Right renal cortex interstitium (tissue), 3 donors: Measurements from ENCODE around the gene LIAS. TPM values are rescaled to one million over a fixed set of nuclear protein-coding genes. Genes with fewer than 3 reads are reported as not detected.
"Not testable (repeated sequence)": the region's sequence is repeated elsewhere in the genome, so short reads cannot be mapped to it uniquely, and the experiment has no call there.

Experiments used
- DNase-seq, 3 donors: peaks; one replicate each; pipeline ENCODE4 v3.0.0-alpha.2; 2013; ENCODE audit warnings: low read depth in 3 of 3, low spot score in 2 of 3
- polyA plus RNA-seq, 3 donors: library from polyadenylated mRNA; unstranded; fragments of 120-200 nt; gene quantifications; one replicate each; pipeline ENCODE4 v1.2.1, GENCODE V29; 2013; ENCODE audit not compliant: insufficient read length in 3 of 3

Gene LIAS
- 10 to 100 TPM; 23.9 to 27.7 (median 26.7) TPM for polyA plus RNA-seq

DNA sequence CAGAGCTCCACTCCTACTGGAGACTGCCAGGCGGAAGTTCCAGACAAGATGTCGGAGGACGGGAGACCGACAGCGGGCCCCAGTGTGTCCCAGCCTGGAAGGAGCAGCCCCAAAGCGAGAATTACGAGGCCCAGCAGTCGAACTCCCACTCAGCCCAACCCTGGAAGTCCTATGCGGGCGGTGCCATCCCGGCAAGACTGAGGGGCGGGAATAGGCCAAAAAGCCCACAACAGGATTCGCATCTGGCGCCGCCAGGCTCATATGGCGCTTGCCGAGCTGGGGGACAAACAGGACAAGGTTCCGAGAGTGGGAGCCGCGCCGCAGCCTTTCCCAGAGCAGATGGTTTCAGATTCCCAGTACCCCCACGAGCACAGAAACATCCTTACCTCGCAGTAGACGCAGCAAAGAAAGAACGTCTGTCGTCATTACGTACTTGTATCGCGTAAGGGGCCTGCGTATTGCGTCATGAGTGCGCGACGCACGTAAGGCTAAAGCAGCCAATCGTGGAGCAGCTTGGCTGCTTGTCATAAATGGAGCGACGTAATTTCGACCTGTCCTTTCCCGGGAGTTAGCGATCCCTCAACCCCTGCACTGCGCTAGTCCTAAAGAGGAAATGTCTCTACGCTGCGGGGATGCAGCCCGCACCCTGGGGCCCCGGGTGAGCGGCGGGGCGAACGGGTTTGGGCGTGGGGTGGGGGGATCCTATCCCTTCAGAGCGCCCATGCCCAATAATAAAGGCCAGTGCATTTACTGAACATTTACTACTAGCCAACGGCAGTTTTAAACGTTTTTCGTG lies at the start of gene LIAS, which contains the start of gene RPL9:
Gene LIAS, plus strand, starts transcription at position 552 of the 796 bp plus-strand sequence. Its CDS starts 62 bp downstream, at position 614.
Gene RPL9, minus strand, starts transcription at position 418 of the 796 bp plus-strand sequence. CDS start 483 bp downstream, outside the sequence.
- DNase-seq = peak; percentile 98 to 99 (median 98)

DNA sequence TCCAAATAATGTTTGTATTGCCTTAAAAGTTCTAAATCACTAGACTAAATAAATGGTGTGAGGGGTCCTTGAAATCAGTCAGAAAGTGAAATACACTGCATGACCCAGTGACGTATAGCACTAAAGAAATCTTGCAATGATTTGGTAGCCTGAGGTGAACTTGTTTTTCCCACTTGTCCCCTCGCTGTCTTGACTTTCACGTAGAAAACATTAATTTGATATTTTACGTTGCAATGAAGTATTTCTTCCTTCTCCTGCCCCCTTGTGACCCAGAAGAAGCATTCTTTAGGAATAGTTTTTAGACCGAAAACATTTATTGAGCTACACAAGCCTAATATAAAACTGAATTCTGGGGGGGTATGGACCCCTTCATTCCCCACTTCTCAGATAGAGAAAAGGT lies 48.4 kb upstream of the LIAS start:
- no peak for DNase-seq

GRCh38 chr4:39411561-39411960 lies 47.3 kb upstream of the LIAS start:
- DNase-seq = not testable (repeated sequence)

DNA sequence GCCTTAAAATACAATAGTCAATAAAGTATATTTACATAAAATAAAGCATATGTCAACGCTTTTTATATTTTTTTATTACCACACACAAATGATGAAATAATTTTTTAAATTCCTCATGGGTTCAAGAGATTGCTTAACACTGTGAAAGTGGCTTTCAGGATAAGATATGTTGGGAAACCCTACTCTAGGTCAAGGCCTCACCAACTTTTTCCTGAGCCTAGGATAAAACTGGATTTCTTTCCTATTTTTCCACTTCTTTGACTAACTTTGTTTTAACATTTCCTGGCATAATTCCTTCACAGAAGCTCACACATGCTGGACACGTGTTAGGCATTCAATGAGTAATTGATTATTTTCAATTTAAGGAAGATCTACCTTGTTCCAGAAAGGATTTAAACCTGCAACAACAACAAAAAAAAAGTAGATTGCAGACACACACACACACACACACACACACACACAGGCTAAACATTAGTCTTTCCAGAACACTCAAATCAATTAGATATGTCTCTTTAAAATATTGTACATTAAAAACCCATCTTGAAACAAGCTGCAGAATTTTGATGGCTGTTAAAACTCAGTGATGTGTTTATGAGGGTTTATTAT lies 43.1 kb upstream of the LIAS start:
- no peak for DNase-seq

DNA sequence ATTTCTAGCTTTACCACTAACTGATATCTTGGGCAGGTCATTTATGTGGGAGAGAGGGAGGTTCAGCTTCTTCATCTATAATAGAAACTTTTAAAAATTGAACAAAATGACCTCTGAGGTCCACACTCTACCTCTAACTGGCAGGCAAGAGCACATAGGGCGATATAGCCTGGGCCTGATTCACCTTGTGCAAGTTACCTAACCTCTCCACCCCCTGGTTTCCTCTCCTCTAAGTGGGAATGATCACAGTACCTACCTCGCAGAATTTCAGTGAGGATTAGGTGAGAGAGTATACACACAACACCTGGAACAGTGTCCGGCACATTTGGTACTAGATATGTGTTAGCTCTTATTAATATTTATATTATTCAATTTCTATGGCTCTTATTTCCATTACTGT lies 36.6 kb upstream of the LIAS start:
- no peak for DNase-seq

- not testable (repeated sequence) for DNase-seq
These were observed 33.6 kb upstream of the LIAS start for GRCh38 chr4:39425297-39425696.

DNA sequence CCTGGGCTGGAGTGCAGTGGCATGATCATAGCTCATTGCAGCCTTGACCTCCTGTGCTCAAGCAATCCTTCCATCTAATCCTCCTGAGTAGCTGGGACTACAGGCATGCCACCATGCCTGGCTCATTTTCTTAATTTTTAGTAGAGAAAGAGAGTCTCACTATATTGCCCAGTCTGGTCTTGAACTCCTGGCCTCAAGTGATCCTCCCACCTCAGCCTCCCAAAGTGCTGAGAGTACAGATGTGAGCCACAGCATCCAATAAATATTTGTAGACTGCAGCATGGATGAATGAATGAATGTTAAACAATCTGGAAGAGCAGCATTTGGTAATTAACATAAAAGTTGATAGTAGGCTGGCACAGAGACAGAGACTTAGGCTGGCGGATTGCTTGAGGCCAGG lies 32.1 kb upstream of the LIAS start:
- no peak for DNase-seq

GRCh38 chr4:39427520-39428114 lies 31.2 kb upstream of the LIAS start:
- DNase-seq = no peak

- DNase-seq = no peak
These were observed 29.2 kb upstream of the LIAS start for GRCh38 chr4:39429476-39430334.

GRCh38 chr4:39433878-39434492 lies 24.9 kb upstream of the LIAS start:
- no peak for DNase-seq

- DNase-seq = no peak
These were observed 22.9 kb upstream of the LIAS start for GRCh38 chr4:39435659-39436563.

DNA sequence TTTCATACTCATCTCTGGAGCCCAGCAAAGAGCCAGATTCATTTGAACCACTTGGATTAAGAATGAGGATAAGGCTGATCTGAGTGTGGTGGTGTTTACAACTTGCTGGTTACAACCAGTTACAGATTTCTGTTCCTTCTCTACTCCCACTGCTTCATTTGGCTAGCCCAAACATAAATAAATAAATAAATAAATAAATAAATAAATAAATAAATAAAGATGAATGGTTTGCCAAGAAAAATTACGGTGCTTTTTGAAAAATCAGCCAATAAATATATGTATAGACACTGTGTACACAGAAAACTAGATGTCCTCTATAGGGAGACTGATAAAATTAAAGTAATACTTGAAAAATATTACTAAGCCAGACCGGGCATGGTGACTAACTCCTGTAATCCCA lies 17.3 kb upstream of the LIAS start:
- DNase-seq = no peak

- no peak for DNase-seq
These were observed 15.9 kb upstream of the LIAS start for GRCh38 chr4:39442998-39443397.

GRCh38 chr4:39446483-39446841 lies 12.4 kb upstream of the LIAS start:
- DNase-seq = no peak

GRCh38 chr4:39446842-39447573 lies 11.8 kb upstream of the LIAS start:
- DNase-seq = peak in 1 of 3 donors; percentile 37

DNA sequence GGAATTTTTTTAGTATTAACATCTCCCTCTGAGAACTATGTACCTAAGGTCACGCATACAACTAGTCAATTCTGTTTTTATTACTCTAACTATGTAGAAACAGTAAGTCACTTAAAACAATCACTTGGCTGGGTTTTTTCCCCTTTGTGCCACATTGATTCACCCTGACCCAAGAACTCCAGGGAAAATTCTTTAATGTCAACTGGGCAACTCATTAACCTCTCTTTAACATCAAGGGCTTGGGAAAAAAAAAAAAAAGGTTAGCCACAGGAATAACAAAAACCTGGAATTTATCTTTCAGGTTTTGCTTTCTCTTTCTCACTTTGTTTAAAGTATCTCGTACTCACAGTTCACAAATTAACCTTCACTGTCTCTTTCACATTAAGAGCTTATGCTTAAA lies 8.2 kb upstream of the LIAS start:
- no peak for DNase-seq

- DNase-seq = no peak
These were observed 7.3 kb upstream of the LIAS start for GRCh38 chr4:39451423-39452023.

GRCh38 chr4:39452153-39452859 lies 6.5 kb upstream of the LIAS start:
- no peak for DNase-seq
